ENCODE results near the gene RAC3. TPM values are rescaled to one million over a fixed set of nuclear protein-coding genes. Genes with fewer than 3 reads are reported as not detected.

Gene RAC3
- total RNA-seq, 2 donors from 2014 or later, result 0.93 to 2.6 TPM

DNA sequence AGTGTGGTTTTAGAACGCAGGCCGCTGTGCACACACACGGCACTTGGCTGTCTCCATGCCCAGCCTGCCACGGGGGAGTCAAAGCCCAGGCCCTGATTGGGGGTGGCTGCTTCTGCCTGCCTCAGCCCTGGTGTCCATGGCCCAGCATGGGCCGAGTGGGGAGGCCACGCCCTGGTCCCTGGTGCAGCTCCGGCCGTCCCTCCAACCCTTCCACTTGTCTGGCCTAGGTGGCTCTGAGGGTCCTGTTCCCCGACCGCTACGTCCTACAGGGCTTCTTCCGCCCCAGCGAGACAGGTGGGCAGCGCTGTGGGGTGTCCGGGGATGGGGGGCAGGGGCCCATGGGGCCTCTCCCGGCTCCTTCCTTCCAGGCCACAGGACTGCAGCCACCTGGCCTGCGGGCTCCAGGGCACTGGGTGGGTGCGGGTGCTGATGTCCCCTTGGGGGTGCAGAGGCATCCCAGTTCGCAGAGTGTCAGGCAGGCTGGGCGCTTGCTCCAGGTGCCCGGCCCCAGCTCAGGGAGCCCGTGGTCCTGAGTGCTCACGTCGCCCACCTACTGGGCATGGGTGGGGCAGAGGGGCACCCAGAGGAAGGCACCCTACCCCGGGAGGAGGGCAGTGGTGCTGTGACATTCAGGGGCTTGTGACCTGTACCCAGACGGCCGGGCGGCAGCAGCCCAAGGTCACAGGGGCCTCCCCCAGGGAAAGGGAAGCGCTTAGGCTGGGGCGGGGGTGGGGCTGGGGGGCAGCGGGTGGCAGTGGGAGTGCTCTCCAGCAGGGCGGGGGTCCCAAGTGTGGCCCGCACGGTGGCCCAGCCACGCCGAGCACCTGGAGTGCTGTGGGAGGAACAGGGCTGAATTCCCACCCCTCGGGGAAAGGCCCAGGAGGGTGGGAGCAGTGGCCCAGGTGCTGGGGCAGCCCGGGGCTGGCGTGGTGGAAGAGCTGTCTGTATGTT, 20.6 kb upstream of the RAC3 start:
- H3K36me3 ChIP-seq, result no peaks in the 10 kb centered on the region
- H3K27ac ChIP-seq, result no peak overlapping the region
- H3K4me3 ChIP-seq, result no peak overlapping the region
- H3K9me3 ChIP-seq, result no peaks in the 10 kb centered on the region
- peaks cover 0 to 31% of the 10 kb centered on the region in 2 donors for H3K4me1 ChIP-seq
- TF ChIP-seq, protein P1, sequence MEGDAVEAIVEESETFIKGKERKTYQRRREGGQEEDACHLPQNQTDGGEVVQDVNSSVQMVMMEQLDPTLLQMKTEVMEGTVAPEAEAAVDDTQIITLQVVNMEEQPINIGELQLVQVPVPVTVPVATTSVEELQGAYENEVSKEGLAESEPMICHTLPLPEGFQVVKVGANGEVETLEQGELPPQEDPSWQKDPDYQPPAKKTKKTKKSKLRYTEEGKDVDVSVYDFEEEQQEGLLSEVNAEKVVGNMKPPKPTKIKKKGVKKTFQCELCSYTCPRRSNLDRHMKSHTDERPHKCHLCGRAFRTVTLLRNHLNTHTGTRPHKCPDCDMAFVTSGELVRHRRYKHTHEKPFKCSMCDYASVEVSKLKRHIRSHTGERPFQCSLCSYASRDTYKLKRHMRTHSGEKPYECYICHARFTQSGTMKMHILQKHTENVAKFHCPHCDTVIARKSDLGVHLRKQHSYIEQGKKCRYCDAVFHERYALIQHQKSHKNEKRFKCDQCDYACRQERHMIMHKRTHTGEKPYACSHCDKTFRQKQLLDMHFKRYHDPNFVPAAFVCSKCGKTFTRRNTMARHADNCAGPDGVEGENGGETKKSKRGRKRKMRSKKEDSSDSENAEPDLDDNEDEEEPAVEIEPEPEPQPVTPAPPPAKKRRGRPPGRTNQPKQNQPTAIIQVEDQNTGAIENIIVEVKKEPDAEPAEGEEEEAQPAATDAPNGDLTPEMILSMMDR (IDR thresholded peaks at IDR 0.05), result no peak
- no peaks in the 10 kb centered on the region for H3K27me3 ChIP-seq
- DNase-seq (ENCODE audit: low spot score), result no peak

DNA sequence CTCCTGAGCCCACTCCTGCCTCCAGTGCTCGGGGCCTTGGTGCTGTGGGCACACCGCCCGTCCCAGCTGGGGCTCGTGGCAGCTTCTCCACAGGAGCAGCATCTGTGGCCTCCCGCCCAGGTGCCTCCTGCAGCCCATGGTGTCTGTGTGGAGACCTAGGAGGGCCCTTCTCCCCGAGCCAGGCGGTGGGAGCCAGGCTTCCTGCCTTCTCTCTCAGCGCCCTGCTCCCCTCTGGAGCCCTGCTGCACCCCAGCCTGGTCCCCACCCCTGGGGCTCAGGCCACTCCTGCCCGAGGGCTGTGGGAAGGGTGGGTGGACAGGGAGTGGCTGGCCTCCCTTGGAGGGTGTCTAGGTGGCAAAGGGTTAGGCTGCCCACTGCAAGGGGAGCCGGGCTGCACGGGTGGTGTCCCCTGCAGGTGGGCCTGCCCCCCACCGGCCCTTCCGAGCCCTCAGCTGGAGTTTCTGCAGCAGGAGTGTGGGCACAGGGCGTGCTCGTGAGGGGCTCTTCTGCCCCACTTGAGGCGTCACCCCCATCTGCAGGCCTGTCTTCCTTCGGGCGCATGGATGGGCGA, 19.8 kb upstream of the RAC3 start:
- Histone ChIP-seq H3K4me1 (peaks cover 0 to 22% of the 10 kb centered on the region in 2 donors), H3K4me3 (no peak overlapping the region), H3K27me3 (no peaks in the 10 kb centered on the region), H3K9me3 (no peaks in the 10 kb centered on the region), H3K27ac (no peak overlapping the region), H3K36me3 (no peaks in the 10 kb centered on the region)
- TF ChIP-seq, protein P1 (IDR thresholded peaks at IDR 0.05), result no peak
- no peak for DNase-seq (ENCODE audit: low spot score)

DNA sequence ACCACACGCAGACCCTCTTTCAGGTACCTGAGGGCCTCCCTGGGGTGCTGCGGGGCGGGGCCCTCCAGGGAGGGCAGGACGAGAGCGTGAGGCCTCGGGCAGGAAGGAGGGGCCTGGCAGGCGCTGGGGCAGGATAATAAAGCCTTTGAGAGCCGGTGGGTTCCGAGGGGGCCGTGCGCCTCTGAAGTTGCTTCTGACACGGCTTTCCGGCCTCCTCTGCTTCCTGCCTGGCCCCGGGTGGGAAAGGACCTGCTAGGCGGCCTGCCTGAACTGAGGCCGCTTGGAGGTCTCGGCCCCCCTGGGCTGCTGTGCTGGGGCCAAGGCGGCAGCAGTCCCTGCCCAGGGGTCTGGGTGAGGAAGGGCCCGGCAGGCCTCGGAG, 19.2 kb upstream of the RAC3 start:
- DNase-seq (ENCODE audit: low spot score), result no peak
- no peak overlapping the region for H3K4me3 ChIP-seq
- peak overlapping the region; percentile 54 to 75 for H3K27ac ChIP-seq
- H3K36me3 ChIP-seq, result no peaks in the 10 kb centered on the region
- no peaks in the 10 kb centered on the region for H3K9me3 ChIP-seq
- peaks cover 0 to 21% of the 10 kb centered on the region in 2 donors for H3K4me1 ChIP-seq
- TF ChIP-seq, protein P1 (IDR thresholded peaks at IDR 0.05), result no peak
- H3K27me3 ChIP-seq, result no peaks in the 10 kb centered on the region

DNA sequence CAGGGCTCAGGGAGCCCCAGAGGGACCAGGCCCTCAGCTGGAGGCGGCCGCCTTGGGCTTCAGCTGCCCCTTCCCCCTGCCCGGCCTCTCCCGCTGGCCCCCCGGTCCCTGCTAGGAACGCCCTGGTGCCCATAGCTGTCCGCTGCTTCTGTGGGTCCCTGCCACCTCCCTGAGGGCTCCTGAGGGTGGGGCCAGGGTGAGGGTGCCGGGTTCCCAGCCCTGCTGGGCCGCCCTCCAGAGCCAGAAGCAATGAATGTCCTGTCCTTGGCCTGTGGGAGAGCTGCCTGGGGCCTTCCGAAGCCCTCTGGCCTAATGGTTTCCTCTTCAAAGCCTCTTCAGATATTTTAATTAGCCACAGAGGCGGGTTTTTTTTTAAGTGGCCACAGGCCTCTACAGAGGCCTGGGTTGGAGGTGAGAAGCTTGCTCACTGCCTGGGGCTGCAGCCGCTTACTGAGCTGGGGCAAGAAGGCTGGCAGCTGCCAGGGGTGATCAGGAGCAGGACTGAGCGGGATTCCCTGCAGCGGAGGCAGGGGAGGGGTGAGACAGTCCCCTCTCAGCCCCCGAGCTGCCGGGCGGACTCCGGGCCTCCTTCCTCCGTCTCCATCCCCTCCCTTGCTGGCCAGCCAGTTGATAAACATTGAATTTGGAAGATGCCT, 18.7 kb upstream of the RAC3 start:
- H3K36me3 ChIP-seq, result no peaks in the 10 kb centered on the region
- no peaks in the 10 kb centered on the region for H3K27me3 ChIP-seq
- TF ChIP-seq, protein P1 (IDR thresholded peaks at IDR 0.05), result no peak
- H3K9me3 ChIP-seq, result no peaks in the 10 kb centered on the region
- peaks cover 0 to 21% of the 10 kb centered on the region in 2 donors for H3K4me1 ChIP-seq
- no peak for DNase-seq (ENCODE audit: low spot score)
- H3K27ac ChIP-seq, result peak overlapping the region; percentile 54 to 75
- no peak overlapping the region for H3K4me3 ChIP-seq

DNA sequence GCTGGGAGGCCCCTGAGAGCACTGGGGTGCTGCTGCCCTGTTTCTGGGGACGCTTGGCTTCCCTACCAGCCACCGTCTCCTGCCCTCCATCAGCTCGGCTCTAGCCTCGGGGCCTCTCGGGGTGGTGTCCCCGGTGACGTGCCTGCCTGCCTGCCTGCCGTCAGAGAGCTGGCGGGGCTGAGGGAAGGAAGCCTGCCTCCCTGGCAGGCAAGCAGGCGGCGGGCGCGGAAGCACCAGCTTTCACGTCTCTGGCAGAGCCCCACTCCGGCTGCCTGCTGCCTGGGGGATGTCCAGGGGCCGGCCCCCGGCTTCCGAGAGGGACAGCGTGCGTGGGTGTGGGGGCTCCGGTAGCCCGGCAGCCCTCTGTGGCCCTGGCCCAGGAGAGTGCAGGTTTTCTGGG, 18.1 kb upstream of the RAC3 start:
- peak overlapping the region; percentile 54 to 75 for H3K27ac ChIP-seq
- peaks cover 0 to 21% of the 10 kb centered on the region in 2 donors for H3K4me1 ChIP-seq
- H3K27me3 ChIP-seq, result no peaks in the 10 kb centered on the region
- no peaks in the 10 kb centered on the region for H3K9me3 ChIP-seq
- peaks cover 3% of the 10 kb centered on the region for H3K36me3 ChIP-seq
- no peak overlapping the region for H3K4me3 ChIP-seq
- no peak for DNase-seq (ENCODE audit: low spot score)
- TF ChIP-seq, protein P1 (IDR thresholded peaks at IDR 0.05), result no peak

Measured in right atrium auricular region (tissue), 2 donors.